Transverse colon (tissue), 4 donors: ENCODE measurements around the gene DRC7. TPM values are rescaled to one million over a fixed set of nuclear protein-coding genes. Genes with fewer than 3 reads are reported as not detected.

Experiments used
- DNase-seq: peaks from one replicate; pipeline ENCODE4 v3.0.0-alpha.2; 2019
- H3K27ac ChIP-seq, 4 donors: fragments of 200-600 bp; sonication (generic); 2 replicates each; pipeline ENCODE4 v1.5.1; 2016 to 2018; ENCODE audit warnings: inconsistent platforms in 4 of 4
- H3K27me3 ChIP-seq: fragments of 200-600 bp; sonication (generic); 2 replicates; pipeline ENCODE4 v1.5.1; 2017; ENCODE audit warnings: inconsistent platforms
- H3K36me3 ChIP-seq, 4 donors: fragments of 200-600 bp; sonication (generic); 2 replicates each; pipeline ENCODE4 v1.5.1; 2017 to 2019; ENCODE audit warnings: inconsistent platforms in 4 of 4
- H3K4me1 ChIP-seq, 4 donors: fragments of 200-600 bp; sonication (generic); 2 replicates each; pipeline ENCODE4 v1.5.1; 2017 to 2020; ENCODE audit warnings: inconsistent platforms in 4 of 4
- H3K4me3 ChIP-seq, 4 donors: fragments of 200-600 bp; sonication (generic); 1 replicate in 1 of 4; 2 replicates in 3 of 4; pipeline versions ENCODE4 v1.5.1 to v1.6.1; 2017 to 2019; ENCODE audit warnings: inconsistent platforms in 4 of 4
- H3K9me3 ChIP-seq, 2 donors: fragments of 200-600 bp; sonication (generic); 2 replicates each; pipeline ENCODE4 v1.5.1; 2017 to 2019; ENCODE audit warnings: inconsistent platforms in 2 of 2
- EP300 ChIP-seq: sonication (generic); formaldehyde crosslinking; IDR thresholded peaks from one replicate; pipeline ENCODE4 v1.6.1; 2017; ENCODE audit warnings: antibody characterized with exemption, low read depth
- POLR2A ChIP-seq: fragments of 450-650 bp; IDR thresholded peaks from one replicate; pipeline ENCODE4 v1.6.1; 2016; ENCODE audit warnings: antibody characterized with exemption, mild to moderate bottlenecking, moderate library complexity
- POLR2AphosphoS5 ChIP-seq, 3 donors: sonication (generic); formaldehyde crosslinking; IDR thresholded peaks; one replicate each; pipeline ENCODE4 v1.6.1; 2016; ENCODE audit warnings: antibody characterized with exemption in 3 of 3
- WGBS, 2 donors: methylation state at CpG; one replicate each; pipeline ENCODE4 v1.1.5; 2018; ENCODE audit warnings: low coverage in 1 of 2; 5-methylcytosine and 5-hydroxymethylcytosine counted together
- in situ Hi-C, 4 donors: fragments of 200-750 bp; cut with MboI; loops; one replicate each; pipeline versions ENCODE4 v1.15.0 to v1.15.1; 2017; ENCODE audit warnings: low sequenced_read_pairs in 3 of 4, low pct_ligation_motif_present in 1 of 4, low pct_unique_long_range_greater_than_20kb in 1 of 4
- intact Hi-C: fragments of 100-400 bp; cut with DNase I; formaldehyde crosslinking; loops from one replicate; pipeline ENCODE4 v1.15.1; 2023; ENCODE audit warnings: low total_unique reads
- total RNA-seq, 4 donors: library from RNA; depleted of rRNA; stranded (reverse); fragments of >200 nt; gene quantifications; one replicate each; pipeline ENCODE4 v1.1.0, GENCODE V29; 2016
- TF ChIP-seq, protein P1 (sequence below), 5 experiments: fragments of 200-600 bp in 3 of 5; fragments of 450-650 bp in 2 of 5; sonication (generic) in 3 of 5; IDR thresholded peaks; 1 replicate in 2 of 5; 2 replicates in 3 of 5; pipeline ENCODE4 v1.5.1; 2016 to 2017; ENCODE audit warnings: antibody characterized with exemption in 5 of 5, inconsistent platforms in 3 of 5, mild to moderate bottlenecking in 2 of 5, moderate library complexity in 1 of 5

Gene DRC7
- total RNA-seq, 4 donors from 2014 or later = not detected

DNA sequence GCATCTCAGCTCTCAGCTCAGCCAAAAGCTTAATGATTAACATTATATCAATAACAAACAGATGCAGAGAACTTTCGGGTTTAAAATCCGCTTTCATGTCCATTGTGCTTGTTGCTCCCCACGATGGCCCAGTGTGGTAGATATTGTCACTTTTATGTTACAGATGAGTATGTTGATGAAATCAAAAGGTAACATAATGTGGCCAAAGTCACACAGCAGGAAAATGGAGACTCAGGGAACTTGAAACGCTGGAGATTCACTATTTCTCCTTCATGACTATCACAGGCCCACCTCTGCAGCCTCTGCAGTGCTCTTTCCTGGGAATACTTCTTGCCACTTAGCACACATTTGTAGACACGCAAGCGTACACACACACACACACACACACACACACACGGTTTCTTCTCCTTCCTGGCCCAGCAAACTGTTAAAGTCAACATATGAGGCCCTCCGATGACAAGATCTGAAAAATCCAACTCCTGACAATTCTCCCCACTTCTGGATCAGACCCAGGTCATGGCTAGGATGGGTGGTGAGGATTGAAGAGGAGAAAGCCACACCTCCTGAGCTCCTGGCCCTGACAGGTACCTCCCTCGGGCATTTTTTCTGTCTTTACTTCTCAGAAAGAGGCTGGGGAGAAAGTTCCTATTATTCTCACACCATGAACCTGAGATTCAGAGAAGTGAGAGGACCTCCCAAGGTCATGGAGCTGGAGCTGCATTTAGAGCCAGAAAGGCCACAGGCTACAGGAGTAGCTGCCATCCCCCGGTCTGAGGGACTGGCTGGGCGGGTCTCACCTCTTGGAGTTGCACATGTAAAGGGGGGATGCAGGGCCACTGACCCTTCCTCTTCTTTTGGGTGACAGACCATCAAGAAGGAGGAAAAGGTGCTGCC lies 9.7 kb downstream of the DRC7 start:
- H3K4me3 ChIP-seq = no peak overlapping the region
- TF ChIP-seq POLR2A (no peak), POLR2AphosphoS5 (IDR thresholded peaks at IDR 0.05) (no peak), EP300 (no peak)
- TF ChIP-seq, protein P1, sequence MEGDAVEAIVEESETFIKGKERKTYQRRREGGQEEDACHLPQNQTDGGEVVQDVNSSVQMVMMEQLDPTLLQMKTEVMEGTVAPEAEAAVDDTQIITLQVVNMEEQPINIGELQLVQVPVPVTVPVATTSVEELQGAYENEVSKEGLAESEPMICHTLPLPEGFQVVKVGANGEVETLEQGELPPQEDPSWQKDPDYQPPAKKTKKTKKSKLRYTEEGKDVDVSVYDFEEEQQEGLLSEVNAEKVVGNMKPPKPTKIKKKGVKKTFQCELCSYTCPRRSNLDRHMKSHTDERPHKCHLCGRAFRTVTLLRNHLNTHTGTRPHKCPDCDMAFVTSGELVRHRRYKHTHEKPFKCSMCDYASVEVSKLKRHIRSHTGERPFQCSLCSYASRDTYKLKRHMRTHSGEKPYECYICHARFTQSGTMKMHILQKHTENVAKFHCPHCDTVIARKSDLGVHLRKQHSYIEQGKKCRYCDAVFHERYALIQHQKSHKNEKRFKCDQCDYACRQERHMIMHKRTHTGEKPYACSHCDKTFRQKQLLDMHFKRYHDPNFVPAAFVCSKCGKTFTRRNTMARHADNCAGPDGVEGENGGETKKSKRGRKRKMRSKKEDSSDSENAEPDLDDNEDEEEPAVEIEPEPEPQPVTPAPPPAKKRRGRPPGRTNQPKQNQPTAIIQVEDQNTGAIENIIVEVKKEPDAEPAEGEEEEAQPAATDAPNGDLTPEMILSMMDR (IDR thresholded peaks at IDR 0.05) = no peak
- no peak for DNase-seq
- H3K27ac ChIP-seq = no peak overlapping the region
- in situ Hi-C loops (no loop called here), intact Hi-C loops (no loop called here)
- no peaks in the 10 kb centered on the region for H3K9me3 ChIP-seq
- 49 to 53% methylated on average over 9 to 11 of the region's 11 CpGs for WGBS, 2 donors
- H3K4me1 ChIP-seq = no peaks in the 10 kb centered on the region
- H3K27me3 ChIP-seq = no peaks in the 10 kb centered on the region
- no peaks in the 10 kb centered on the region for H3K36me3 ChIP-seq

DNA sequence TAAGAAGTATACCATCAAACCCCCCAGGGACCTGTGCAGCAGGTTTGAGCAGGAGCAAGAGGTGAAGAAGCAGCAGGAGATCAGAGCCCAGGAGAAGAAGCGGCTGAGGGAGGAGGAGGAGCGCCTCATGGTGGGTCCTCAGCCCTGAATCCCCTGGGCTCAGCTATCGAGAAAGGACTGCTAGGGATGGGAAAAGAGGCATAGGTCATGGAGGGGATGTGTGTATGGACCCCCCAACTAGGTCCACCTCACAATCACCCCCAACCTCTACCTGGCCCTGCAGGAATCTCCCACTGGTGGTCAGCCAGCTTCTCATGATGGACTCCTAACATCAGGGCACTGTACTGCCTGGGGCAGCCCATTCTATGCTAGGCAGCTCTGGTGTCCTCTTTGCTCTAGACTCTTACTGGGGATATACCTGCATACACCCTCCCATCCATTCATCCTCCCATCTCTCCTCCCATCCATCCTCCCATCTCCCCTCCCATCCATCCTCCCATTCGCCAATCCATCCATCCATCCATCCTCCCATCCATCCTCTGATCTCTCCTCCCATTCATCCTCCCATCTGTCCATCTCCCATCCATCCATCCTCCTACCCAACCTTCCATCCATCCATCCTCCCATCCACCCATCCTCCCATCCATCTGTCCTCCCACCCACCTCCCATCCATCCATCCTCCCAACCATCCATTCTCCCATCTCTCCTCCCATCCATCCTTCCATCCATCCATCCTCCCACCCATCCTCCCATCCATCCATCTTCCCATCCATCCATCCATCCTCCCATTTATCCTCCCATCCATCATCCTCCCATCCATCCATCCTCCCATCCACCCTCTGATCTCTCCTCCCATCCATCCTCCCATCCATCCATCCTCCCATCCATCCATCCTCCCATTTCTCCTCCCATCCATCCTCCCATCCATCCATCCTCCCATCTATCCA lies 10.6 kb downstream of the DRC7 start:
- Histone ChIP-seq H3K27me3 (no peaks in the 10 kb centered on the region), H3K9me3 (no peaks in the 10 kb centered on the region), H3K4me1 (no peaks in the 10 kb centered on the region), H3K4me3 (no peak overlapping the region), H3K36me3 (no peaks in the 10 kb centered on the region), H3K27ac (no peak overlapping the region)
- in situ Hi-C loops (no loop called here), intact Hi-C loops (no loop called here)
- no peak for DNase-seq
- no peak for TF ChIP-seq EP300
- TF ChIP-seq, protein P1 (IDR thresholded peaks at IDR 0.05) = no peak
- TF ChIP-seq POLR2AphosphoS5 (IDR thresholded peaks at IDR 0.05) = no peak
- no peak for TF ChIP-seq POLR2A
- WGBS, 2 donors = 84 to 85% methylated on average over 4 of the region's 4 CpGs

DNA sequence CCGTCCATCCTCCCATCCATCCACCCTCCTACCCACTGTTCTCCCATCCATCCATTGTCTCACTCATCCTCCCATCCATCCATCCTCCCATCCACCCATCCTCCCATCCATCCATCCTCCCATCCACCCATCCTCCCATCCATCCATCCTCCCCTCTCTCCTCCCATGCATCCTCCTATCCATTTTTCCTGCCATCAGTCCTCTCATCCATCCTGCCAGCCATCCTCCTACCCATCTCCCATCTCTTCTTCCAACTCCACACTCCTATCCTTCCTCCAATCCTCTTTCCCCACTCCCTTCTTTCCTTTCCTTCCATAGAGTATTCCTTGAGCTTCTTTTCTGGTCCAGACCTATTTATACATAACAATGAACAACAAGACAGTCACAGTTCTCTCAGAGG lies 12.1 kb downstream of the DRC7 start:
- no peaks in the 10 kb centered on the region for H3K9me3 ChIP-seq
- no peak overlapping the region for H3K27ac ChIP-seq
- no peak overlapping the region for H3K4me3 ChIP-seq
- no peaks in the 10 kb centered on the region for H3K27me3 ChIP-seq
- DNase-seq = no peak
- no peaks in the 10 kb centered on the region for H3K36me3 ChIP-seq
- H3K4me1 ChIP-seq = no peaks in the 10 kb centered on the region
- in situ Hi-C loops (no loop called here), intact Hi-C loops (no loop called here)
- TF ChIP-seq POLR2AphosphoS5 (IDR thresholded peaks at IDR 0.05) (no peak), EP300 (no peak), POLR2A (no peak)
- TF ChIP-seq, protein P1 (IDR thresholded peaks at IDR 0.05) = no peak
- 54% methylated on average over 1 of the region's 1 CpG; no CpG with 5 or more reads in 1 of the 2 donors for WGBS, 2 donors

DNA sequence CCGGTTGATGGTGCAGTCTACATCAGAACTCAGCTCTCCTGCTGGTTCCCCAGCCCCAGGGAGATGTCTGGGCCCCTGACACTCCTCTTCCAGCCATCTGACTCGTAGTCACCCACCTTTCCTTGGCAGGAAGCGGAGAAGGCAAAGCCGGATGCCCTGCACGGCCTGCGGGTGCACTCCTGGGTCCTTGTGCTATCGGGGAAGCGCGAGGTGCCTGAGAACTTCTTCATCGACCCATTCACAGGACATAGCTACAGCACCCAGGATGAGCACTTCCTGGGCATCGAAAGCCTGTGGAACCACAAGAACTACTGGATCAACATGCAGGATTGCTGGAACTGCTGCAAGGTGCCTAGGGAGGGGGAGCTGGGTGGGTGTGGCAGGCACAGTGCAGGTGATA lies 12.7 kb downstream of the DRC7 start:
- DNase-seq = no peak
- Histone ChIP-seq H3K27ac (no peak overlapping the region), H3K27me3 (no peaks in the 10 kb centered on the region), H3K9me3 (no peaks in the 10 kb centered on the region), H3K36me3 (no peaks in the 10 kb centered on the region), H3K4me1 (no peaks in the 10 kb centered on the region), H3K4me3 (no peak overlapping the region)
- in situ Hi-C loops = no loop called here
- intact Hi-C loops = no loop called here
- WGBS, 2 donors = 89% methylated on average over 11 of the region's 11 CpGs; no CpG with 5 or more reads in 1 of the 2 donors
- TF ChIP-seq POLR2AphosphoS5 (IDR thresholded peaks at IDR 0.05) = no peak
- no peak for TF ChIP-seq POLR2A
- TF ChIP-seq EP300 = no peak
- TF ChIP-seq, protein P1 (IDR thresholded peaks at IDR 0.05) = no peak
